Gastroesophageal sphincter (tissue), 4 donors: ENCODE results near the gene ADARB1. TPM values are rescaled to one million over a fixed set of nuclear protein-coding genes. Genes with fewer than 3 reads are reported as not detected.

Experiments
- ATAC-seq: fragments of 150-250 bp; one replicate; pipeline ENCODE4 v1.9.1; 2016; ENCODE audit warnings: mild to moderate bottlenecking, moderate library complexity
- H3K27ac ChIP-seq, 4 donors: fragments of 200-600 bp; sonication (generic) in 3 of 4; 1 replicate in 3 of 4; 2 replicates in 1 of 4; pipeline ENCODE4 v1.5.1; 2016 to 2019
- H3K27me3 ChIP-seq: fragments of 200-600 bp; sonication (generic); one replicate; pipeline ENCODE4 v1.5.1; 2019
- H3K36me3 ChIP-seq, 2 donors: fragments of 200-600 bp; sonication (generic); one replicate each; pipeline ENCODE4 v1.5.1; 2019; ENCODE audit warnings: control low read depth in 1 of 2
- H3K4me1 ChIP-seq, 3 donors: fragments of 200-600 bp; sonication (generic); 1 replicate in 2 of 3; 2 replicates in 1 of 3; pipeline ENCODE4 v1.5.1; 2016 to 2019; ENCODE audit warnings: control low read depth in 2 of 3
- H3K4me3 ChIP-seq, 2 donors: fragments of 200-600 bp; sonication (generic); one replicate each; pipeline ENCODE4 v1.5.1; 2019; ENCODE audit warnings: mild to moderate bottlenecking in 1 of 2, moderate library complexity in 1 of 2
- H3K9me3 ChIP-seq, 3 donors: fragments of 200-600 bp; sonication (generic); one replicate each; pipeline ENCODE4 v1.5.1; 2017 to 2019; ENCODE audit warnings: control low read depth in 2 of 3
- EP300 ChIP-seq: sonication (generic); formaldehyde crosslinking; IDR thresholded peaks from one replicate; pipeline ENCODE4 v1.6.1; 2017; ENCODE audit warnings: antibody characterized with exemption, mild to moderate bottlenecking
- POLR2A ChIP-seq, 2 donors: fragments of 450-650 bp; IDR thresholded peaks; one replicate each; pipeline ENCODE4 v1.6.1; 2017; ENCODE audit warnings: antibody characterized with exemption in 2 of 2, mild to moderate bottlenecking in 2 of 2, moderate library complexity in 1 of 2
- POLR2AphosphoS5 ChIP-seq: sonication (generic); formaldehyde crosslinking; IDR thresholded peaks from one replicate; pipeline ENCODE4 v1.6.1; 2017; ENCODE audit warnings: antibody characterized with exemption
- WGBS, 2 donors: methylation state at CpG; one replicate each; pipeline ENCODE4 v1.1.5; 2018; ENCODE audit warnings: low coverage in 1 of 2; 5-methylcytosine and 5-hydroxymethylcytosine counted together
- total RNA-seq, 4 donors: library from RNA; depleted of rRNA; stranded (reverse); fragments of >200 nt; gene quantifications; one replicate each; pipeline ENCODE4 v1.1.0, GENCODE V29; 2016
- TF ChIP-seq, protein P1 (sequence below), 4 experiments: fragments of 200-600 bp in 2 of 4; fragments of 450-650 bp in 2 of 4; sonication (generic) in 1 of 4; IDR thresholded peaks; one replicate each; pipeline ENCODE4 v1.5.1; 2017 to 2019; ENCODE audit warnings: antibody characterized with exemption in 4 of 4, mild to moderate bottlenecking in 2 of 4, moderate library complexity in 2 of 4

Gene ADARB1
- total RNA-seq, 4 donors from 2014 or later = 136 to 228 (median 181) TPM

DNA sequence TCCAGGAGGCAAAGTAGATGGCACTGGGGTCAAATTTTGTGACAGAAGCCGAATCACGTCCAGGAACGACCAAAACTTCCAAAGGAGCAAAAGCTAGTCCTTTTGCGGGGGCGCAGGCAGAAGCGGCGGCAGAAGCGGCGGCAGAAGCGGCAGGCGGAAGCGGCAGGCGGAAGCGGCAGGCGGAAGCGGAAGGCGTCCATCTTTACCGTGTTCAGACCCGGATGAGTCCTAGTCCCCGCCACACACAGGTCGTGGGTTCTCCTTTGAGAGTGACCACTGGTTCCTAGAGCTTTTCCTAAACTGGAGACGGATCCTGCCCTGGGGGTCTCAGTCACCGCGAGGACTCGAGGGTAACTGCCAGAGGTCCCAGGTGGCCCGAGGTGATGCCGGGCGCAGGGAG, 159.7 kb downstream of the ADARB1 start:
- no peaks in the 10 kb centered on the region for H3K36me3 ChIP-seq
- no peaks in the 10 kb centered on the region for H3K9me3 ChIP-seq
- 68 to 79% methylated on average over 7 to 21 of the region's 28 CpGs for WGBS, 2 donors
- TF ChIP-seq, protein P1, sequence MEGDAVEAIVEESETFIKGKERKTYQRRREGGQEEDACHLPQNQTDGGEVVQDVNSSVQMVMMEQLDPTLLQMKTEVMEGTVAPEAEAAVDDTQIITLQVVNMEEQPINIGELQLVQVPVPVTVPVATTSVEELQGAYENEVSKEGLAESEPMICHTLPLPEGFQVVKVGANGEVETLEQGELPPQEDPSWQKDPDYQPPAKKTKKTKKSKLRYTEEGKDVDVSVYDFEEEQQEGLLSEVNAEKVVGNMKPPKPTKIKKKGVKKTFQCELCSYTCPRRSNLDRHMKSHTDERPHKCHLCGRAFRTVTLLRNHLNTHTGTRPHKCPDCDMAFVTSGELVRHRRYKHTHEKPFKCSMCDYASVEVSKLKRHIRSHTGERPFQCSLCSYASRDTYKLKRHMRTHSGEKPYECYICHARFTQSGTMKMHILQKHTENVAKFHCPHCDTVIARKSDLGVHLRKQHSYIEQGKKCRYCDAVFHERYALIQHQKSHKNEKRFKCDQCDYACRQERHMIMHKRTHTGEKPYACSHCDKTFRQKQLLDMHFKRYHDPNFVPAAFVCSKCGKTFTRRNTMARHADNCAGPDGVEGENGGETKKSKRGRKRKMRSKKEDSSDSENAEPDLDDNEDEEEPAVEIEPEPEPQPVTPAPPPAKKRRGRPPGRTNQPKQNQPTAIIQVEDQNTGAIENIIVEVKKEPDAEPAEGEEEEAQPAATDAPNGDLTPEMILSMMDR (IDR thresholded peaks at IDR 0.05) = no peak
- TF ChIP-seq POLR2AphosphoS5 (no peak), EP300 (no peak), POLR2A (IDR thresholded peaks at IDR 0.05) (no peak)
- ATAC-seq = no peak
- no peaks in the 10 kb centered on the region for H3K4me1 ChIP-seq
- no peak overlapping the region for H3K4me3 ChIP-seq
- peaks cover 41% of the 10 kb centered on the region for H3K27me3 ChIP-seq
- no peak overlapping the region for H3K27ac ChIP-seq

DNA sequence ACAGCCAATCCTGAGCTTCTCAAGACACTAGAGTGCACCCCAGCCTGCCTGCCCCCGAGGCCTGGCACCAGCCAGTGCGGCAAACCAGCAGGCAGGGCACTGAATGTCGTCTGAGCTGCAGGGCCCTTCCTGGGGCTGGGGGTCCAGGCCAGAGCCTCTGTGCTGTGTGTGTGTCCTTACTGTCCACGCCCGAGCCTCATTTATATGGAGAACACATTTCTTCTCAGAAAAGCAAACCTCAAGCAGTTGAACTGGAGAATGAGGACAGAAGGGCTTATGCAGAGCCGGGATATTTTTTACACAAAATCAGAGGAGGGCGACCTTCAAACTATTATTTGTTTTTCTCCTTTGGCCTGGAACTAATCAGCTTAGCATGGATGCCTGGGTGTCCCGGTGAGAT, 160.6 kb downstream of the ADARB1 start:
- TF ChIP-seq POLR2A (IDR thresholded peaks at IDR 0.05) (no peak), POLR2AphosphoS5 (no peak)
- no peak overlapping the region for H3K4me3 ChIP-seq
- 61 to 66% methylated on average over 2 to 3 of the region's 8 CpGs for WGBS, 2 donors
- peaks cover 41% of the 10 kb centered on the region for H3K27me3 ChIP-seq
- no peaks in the 10 kb centered on the region for H3K4me1 ChIP-seq
- H3K9me3 ChIP-seq = no peaks in the 10 kb centered on the region
- no peak overlapping the region for H3K27ac ChIP-seq
- ATAC-seq = no peak
- H3K36me3 ChIP-seq = no peaks in the 10 kb centered on the region

DNA sequence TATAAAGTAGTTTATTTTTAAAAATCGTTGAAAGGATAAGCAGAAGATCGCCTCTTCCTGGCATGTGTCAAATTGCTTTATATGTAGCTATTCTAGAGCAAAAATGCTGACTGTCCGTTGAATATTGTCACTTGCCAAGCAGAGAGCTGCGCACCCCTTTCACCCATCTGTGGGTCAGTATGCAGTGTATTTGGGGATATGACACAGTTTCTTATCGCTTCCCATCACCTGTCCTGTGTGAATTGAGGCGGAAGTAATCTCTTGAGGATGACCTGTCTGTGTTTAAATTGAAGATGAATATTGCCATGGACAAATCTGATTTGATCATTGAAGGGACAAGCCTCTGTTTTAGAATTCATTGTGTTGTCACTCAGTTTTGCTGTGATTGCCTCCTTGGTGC, 161.1 kb downstream of the ADARB1 start:
- H3K9me3 ChIP-seq = no peaks in the 10 kb centered on the region
- no peak for ATAC-seq
- TF ChIP-seq POLR2AphosphoS5 = no peak
- TF ChIP-seq EP300 = no peak
- TF ChIP-seq, protein P1 (IDR thresholded peaks at IDR 0.05) = no peak
- no peak for TF ChIP-seq POLR2A (IDR thresholded peaks at IDR 0.05)

DNA sequence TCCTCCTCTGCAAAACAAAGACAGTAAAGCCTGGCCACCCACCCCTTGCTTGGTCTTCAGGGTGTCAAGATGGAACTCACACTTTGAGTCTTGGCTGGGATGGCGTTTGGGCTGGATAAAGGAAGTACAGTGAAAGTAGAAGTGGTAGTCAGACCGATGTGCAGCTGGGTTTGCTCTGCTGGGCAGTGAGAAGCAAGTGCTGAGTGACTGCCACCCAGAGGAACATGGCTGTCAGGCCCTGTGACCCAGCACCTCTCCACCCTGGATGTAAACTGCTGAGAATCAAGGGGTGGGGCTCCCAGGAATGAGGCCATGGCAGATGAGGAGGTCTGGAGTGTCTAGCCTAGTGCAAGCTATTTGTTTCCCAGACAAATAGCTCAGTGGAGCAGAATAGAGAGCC, 162.1 kb downstream of the ADARB1 start:
- H3K9me3 ChIP-seq = peaks cover 0 to 7% (median 0%) of the 10 kb centered on the region in 3 donors
- no peak for ATAC-seq

More for the DNA sequence above, 161.1 kb downstream of the ADARB1 start:
- peaks cover 41% of the 10 kb centered on the region for H3K27me3 ChIP-seq
- no peaks in the 10 kb centered on the region for H3K36me3 ChIP-seq
- WGBS, 2 donors = 64 to 79% methylated on average over 6 of the region's 6 CpGs
- no peaks in the 10 kb centered on the region for H3K4me1 ChIP-seq
- no peak overlapping the region for H3K27ac ChIP-seq
- no peak overlapping the region for H3K4me3 ChIP-seq

DNA sequence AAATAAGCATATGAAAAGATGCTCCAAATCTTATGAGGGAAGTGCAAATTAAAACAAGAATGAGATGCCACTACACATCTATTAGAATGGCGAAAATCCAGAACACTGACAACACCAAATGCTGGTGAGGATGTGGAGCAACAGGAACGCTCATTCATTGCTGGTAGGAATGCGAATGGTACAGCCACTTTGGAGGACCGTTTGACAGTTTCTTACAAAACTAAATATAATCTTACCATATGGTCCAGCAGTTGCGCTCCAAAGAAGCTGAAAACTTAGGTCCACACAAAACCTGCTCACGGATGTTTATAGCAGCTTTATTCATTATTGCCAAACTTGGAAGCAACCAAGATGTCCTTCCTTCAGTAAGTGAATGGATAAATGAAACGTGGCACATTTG, 163.0 kb downstream of the ADARB1 start:
- ATAC-seq = no peak
- WGBS, 2 donors = 89 to 90% methylated on average over 7 of the region's 7 CpGs
- Histone ChIP-seq H3K27me3 (peaks cover 41% of the 10 kb centered on the region), H3K4me1 (no peaks in the 10 kb centered on the region), H3K4me3 (no peak overlapping the region), H3K9me3 (peaks cover 0 to 16% (median 0%) of the 10 kb centered on the region in 3 donors), H3K27ac (no peak overlapping the region), H3K36me3 (no peaks in the 10 kb centered on the region)
- TF ChIP-seq POLR2A (IDR thresholded peaks at IDR 0.05) (no peak), EP300 (no peak), POLR2AphosphoS5 (no peak)
- TF ChIP-seq, protein P1 (IDR thresholded peaks at IDR 0.05) = no peak

More for the DNA sequence above, 162.1 kb downstream of the ADARB1 start:
- Histone ChIP-seq H3K27ac (no peak overlapping the region), H3K4me1 (no peaks in the 10 kb centered on the region), H3K36me3 (no peaks in the 10 kb centered on the region), H3K27me3 (peaks cover 41% of the 10 kb centered on the region), H3K4me3 (no peak overlapping the region)
- TF ChIP-seq POLR2A (IDR thresholded peaks at IDR 0.05) (no peak), EP300 (no peak), POLR2AphosphoS5 (no peak)
- TF ChIP-seq, protein P1 (IDR thresholded peaks at IDR 0.05) = no peak
- WGBS, 2 donors = 60% methylated on average over 1 of the region's 2 CpGs; no CpG with 5 or more reads in 1 of the 2 donors
